WERI-Rb-1 (cell line): Measurements from ENCODE around the gene DNAJC25.

Experiments
- DNase-seq: peaks from one replicate; pipeline ENCODE4 v3.0.0-alpha.2; 2020
- H3K27ac ChIP-seq: fragments of 250-450 bp; sonication (Bioruptor Pico); 2 replicates; pipeline ENCODE4 v1.5.1; 2020; ENCODE audit warnings: mild to moderate bottlenecking, moderate library complexity
- H3K27me3 ChIP-seq: fragments of 250-450 bp; sonication (Bioruptor Pico); 2 replicates; pipeline ENCODE4 v1.5.1; 2021; ENCODE audit warnings: mild to moderate bottlenecking, low read depth, moderate library complexity; ENCODE audit not compliant: insufficient read depth, severe bottlenecking
- H3K36me3 ChIP-seq: fragments of 250-450 bp; sonication (Bioruptor Pico); 2 replicates; pipeline ENCODE4 v1.5.1; 2020; ENCODE audit warnings: mild to moderate bottlenecking, moderate library complexity
- H3K4me3 ChIP-seq: 2 replicates; pipeline ENCODE4 v1.5.1; 2011; ENCODE audit warnings: low read depth, mild to moderate bottlenecking, control low read depth, low read length
- H3K9me3 ChIP-seq: fragments of 250-450 bp; sonication (Bioruptor Pico); 2 replicates; pipeline ENCODE4 v1.5.1; 2021; ENCODE audit warnings: mild to moderate bottlenecking, moderate library complexity; ENCODE audit not compliant: severe bottlenecking
- TF ChIP-seq, protein P1 (sequence below): IDR thresholded peaks from 2 replicates; pipeline ENCODE4 v1.5.1; 2011; ENCODE audit warnings: low read depth, mild to moderate bottlenecking, control low read depth, inconsistent platforms, low read length

Gene DNAJC25

DNA sequence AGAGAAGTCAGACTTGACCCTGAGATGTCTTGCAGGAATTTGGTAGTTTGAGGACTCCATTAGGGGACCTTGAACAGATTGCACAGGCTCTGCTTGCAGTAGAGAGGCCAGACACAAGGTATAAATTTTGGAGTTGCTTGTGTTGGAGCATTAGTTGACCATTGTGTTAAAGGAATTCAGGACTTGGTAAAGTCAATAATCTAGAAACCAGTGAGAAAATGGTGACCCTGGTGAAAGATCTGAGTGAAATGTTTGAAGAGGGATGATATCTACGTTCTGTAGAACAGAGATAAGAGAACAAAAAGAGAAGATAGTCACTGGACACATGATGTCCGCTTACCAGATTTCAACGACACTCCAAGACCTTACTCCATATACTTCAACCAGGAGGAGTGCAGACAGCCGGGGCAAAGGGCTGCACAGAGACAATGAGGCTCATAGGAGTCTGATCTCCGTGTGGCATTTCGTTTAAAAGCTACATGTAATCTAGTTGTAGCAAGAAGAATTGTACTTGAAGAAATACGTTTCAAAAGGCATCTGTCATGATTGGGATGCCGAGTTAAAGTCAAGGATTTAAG lies 13.2 kb downstream of the DNAJC25 start:
- no peak for DNase-seq
- Histone ChIP-seq H3K27me3 (no peaks in the 10 kb centered on the region), H3K9me3 (no peaks in the 10 kb centered on the region), H3K4me3 (no peak overlapping the region), H3K36me3 (peaks cover 25% of the 10 kb centered on the region), H3K27ac (no peak overlapping the region)
- TF ChIP-seq, protein P1, sequence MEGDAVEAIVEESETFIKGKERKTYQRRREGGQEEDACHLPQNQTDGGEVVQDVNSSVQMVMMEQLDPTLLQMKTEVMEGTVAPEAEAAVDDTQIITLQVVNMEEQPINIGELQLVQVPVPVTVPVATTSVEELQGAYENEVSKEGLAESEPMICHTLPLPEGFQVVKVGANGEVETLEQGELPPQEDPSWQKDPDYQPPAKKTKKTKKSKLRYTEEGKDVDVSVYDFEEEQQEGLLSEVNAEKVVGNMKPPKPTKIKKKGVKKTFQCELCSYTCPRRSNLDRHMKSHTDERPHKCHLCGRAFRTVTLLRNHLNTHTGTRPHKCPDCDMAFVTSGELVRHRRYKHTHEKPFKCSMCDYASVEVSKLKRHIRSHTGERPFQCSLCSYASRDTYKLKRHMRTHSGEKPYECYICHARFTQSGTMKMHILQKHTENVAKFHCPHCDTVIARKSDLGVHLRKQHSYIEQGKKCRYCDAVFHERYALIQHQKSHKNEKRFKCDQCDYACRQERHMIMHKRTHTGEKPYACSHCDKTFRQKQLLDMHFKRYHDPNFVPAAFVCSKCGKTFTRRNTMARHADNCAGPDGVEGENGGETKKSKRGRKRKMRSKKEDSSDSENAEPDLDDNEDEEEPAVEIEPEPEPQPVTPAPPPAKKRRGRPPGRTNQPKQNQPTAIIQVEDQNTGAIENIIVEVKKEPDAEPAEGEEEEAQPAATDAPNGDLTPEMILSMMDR, result no peak

DNA sequence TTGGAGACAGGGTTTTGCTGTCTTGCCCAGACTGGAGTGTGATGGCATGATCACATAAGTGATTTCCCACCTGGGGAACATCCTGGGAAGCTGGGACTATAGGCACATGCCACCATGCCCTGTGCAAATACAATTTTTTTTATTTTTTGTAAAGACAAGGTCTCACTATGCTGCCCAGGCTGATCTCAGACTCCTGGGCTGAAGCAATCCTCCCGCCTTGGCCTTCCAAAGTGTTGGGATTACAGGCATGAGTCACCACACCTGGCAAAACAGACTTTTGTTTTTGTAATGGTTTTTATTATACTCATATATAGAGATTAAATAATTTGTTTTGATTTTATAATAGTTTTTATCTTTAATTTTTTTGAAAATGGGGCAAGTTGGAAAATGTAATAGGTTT lies 14.7 kb downstream of the DNAJC25 start:
- Histone ChIP-seq H3K36me3 (peaks cover 33% of the 10 kb centered on the region), H3K27me3 (no peaks in the 10 kb centered on the region), H3K27ac (no peak overlapping the region), H3K4me3 (no peak overlapping the region), H3K9me3 (no peaks in the 10 kb centered on the region)
- TF ChIP-seq, protein P1, result no peak
- no peak for DNase-seq

DNA sequence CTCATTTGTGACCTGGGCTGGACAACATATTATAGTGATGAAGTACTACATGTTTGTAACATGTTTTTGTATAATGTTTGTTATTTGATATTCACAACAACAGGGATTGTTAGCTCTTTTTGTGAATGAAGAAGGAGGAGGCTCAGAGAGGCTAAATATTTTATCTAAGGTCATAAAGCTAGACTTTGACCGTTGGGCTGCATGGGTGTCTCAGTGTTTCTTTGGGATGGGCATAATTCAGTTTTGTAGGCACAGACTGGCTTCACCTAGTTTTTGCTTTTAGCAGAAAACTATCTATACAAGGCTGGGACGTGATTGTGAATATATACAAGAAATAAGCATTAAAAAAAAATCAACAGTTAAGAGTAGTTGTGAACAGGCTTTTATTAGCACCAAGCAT lies 15.3 kb downstream of the DNAJC25 start:
- no peak for DNase-seq
- no peak overlapping the region for H3K4me3 ChIP-seq
- peaks cover 33% of the 10 kb centered on the region for H3K36me3 ChIP-seq
- H3K9me3 ChIP-seq, result no peaks in the 10 kb centered on the region
- TF ChIP-seq, protein P1, result no peak
- H3K27me3 ChIP-seq, result no peaks in the 10 kb centered on the region
- no peak overlapping the region for H3K27ac ChIP-seq

DNA sequence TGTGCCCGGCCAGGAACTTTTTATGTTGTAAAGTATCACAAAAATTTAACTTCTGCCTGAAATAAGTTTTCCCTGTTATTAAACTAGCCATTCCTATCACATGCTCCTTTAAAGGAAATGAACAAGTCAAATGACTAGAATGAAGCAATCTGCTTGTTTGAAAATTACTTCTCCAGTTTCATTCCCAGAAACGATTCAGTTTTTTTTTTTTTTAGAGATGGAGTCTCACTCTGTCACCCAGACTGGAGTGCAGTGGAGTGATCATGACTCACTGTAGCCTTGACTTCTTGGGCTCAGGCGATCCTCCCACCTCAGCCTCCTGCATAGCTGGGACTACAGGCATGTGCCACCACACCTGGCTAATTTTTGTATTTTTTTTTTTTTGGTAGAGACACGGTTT lies 16.9 kb downstream of the DNAJC25 start:
- Histone ChIP-seq H3K27ac (no peak overlapping the region), H3K4me3 (no peak overlapping the region), H3K27me3 (no peaks in the 10 kb centered on the region), H3K9me3 (no peaks in the 10 kb centered on the region), H3K36me3 (peaks cover 34% of the 10 kb centered on the region)
- TF ChIP-seq, protein P1, result no peak
- DNase-seq, result no peak

DNA sequence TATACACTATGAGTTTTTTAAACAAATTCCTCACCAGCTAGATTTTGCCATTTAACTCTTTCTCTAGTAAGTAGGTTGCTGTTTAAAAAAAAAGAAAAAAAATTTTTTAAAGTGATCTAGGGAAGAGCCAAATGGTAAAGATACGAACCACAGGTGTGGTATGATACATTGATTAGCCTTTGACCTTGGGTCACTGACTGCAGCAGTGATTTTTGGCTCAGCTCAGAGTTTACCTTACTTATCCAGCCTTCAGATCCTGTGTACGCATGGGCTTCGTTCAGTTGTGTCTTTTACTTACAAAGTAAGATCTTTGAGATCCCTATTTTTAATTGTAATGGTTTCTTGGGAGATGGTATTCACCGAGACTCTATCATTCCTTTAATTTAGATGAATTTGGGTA lies 17.9 kb downstream of the DNAJC25 start:
- H3K4me3 ChIP-seq, result no peak overlapping the region
- TF ChIP-seq, protein P1, result no peak
- no peak for DNase-seq
- H3K9me3 ChIP-seq, result no peaks in the 10 kb centered on the region
- peaks cover 31% of the 10 kb centered on the region for H3K36me3 ChIP-seq
- H3K27ac ChIP-seq, result no peak overlapping the region
- H3K27me3 ChIP-seq, result no peaks in the 10 kb centered on the region

DNA sequence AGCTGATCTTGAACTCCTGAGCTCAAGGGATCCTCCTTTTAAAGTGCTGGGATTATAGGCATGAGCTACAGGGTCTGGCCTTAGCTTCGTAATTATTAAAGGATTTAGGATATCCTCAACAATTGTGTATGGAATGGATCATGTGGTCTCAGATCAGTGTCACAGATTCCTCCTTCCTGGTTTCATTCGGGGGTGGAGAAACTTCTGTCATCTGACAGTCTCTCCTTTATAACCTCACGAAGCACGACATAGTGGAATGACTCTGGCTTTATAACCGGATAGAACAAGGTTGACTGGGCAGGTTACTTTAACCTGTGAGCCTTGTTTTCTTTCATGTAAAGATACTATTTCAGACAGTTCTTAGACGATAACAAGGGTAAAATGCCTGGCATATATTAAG lies 25.9 kb downstream of the DNAJC25 start:
- no peaks in the 10 kb centered on the region for H3K27me3 ChIP-seq
- H3K4me3 ChIP-seq, result no peak overlapping the region
- DNase-seq, result no peak
- H3K36me3 ChIP-seq, result peaks cover 10% of the 10 kb centered on the region; the same call in 1 of the 2 replicates
- no peak overlapping the region for H3K27ac ChIP-seq
- TF ChIP-seq, protein P1, result no peak
- no peaks in the 10 kb centered on the region for H3K9me3 ChIP-seq
